VCaP (cell line): ENCODE results near the gene PSMA1.

Experiments
- H3K27ac ChIP-seq: fragments of 450-650 bp; 2 replicates; pipeline ENCODE4 v1.5.1; 2017
- TF ChIP-seq, protein P1 (sequence below): fragments of 450-650 bp; conservative IDR thresholded peaks from 2 replicates; pipeline ENCODE4 v1.5.1; 2017; ENCODE audit warnings: mild to moderate bottlenecking, moderate library complexity

Gene PSMA1

DNA sequence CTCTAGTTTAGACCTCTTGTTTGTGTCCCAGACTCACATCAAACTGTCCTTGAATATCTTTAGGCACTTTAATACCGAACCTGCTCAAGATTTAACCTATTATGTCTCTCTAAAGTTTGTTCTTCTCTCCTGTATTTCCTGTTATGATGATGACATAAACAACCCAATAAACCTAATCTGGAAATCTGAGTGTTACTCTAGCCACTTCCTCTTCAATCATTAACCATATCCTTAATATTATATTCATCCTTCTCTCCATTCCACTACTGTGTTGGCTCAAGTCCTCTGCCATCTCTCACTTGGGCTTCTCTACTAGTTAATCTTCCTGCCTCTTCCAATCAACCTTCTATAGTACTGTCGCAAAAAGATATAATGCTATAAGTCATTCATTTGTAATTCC, 56.6 kb downstream of the PSMA1 start:
- TF ChIP-seq, protein P1, sequence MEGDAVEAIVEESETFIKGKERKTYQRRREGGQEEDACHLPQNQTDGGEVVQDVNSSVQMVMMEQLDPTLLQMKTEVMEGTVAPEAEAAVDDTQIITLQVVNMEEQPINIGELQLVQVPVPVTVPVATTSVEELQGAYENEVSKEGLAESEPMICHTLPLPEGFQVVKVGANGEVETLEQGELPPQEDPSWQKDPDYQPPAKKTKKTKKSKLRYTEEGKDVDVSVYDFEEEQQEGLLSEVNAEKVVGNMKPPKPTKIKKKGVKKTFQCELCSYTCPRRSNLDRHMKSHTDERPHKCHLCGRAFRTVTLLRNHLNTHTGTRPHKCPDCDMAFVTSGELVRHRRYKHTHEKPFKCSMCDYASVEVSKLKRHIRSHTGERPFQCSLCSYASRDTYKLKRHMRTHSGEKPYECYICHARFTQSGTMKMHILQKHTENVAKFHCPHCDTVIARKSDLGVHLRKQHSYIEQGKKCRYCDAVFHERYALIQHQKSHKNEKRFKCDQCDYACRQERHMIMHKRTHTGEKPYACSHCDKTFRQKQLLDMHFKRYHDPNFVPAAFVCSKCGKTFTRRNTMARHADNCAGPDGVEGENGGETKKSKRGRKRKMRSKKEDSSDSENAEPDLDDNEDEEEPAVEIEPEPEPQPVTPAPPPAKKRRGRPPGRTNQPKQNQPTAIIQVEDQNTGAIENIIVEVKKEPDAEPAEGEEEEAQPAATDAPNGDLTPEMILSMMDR: no peak
- no peak overlapping the region for H3K27ac ChIP-seq

DNA sequence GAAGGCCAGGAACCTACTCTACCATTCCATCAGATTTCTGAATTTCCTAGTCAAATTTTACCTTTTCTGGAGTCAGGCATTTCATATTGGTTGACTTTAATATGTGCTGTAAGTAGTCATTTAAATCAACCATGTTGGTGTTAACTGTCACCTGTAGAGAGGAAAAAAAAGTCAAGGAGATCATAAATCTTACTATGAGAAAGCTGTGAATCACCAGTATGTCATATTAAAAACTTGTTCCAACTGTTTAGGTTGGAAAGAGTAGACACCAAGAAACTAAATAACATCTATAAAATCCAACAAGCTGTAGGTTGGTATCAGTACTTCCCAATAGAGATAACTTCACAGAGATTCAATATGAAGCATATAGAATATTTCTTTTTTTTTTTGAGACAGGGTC, 60.0 kb downstream of the PSMA1 start:
- TF ChIP-seq, protein P1: no peak
- H3K27ac ChIP-seq: no peak overlapping the region

DNA sequence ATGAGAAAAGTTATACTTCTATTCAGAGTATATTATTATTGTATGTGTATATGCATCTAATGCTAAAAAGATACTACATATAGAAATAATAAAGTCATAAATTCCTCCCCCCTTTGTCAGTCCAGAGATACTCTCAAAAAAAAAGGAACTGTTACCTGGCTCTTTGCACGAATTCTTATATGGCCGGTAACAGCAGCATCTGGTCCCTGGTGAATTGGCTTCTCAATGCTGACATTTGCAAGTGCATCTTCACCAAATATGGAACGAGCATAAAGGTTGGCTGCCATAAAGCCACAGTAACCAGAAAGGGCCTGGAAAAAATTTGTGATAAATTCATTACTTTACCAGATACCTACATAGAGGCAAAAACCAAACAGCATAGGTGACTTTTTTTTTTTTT, 61.8 kb downstream of the PSMA1 start:
- TF ChIP-seq, protein P1: no peak
- no peak overlapping the region for H3K27ac ChIP-seq

DNA sequence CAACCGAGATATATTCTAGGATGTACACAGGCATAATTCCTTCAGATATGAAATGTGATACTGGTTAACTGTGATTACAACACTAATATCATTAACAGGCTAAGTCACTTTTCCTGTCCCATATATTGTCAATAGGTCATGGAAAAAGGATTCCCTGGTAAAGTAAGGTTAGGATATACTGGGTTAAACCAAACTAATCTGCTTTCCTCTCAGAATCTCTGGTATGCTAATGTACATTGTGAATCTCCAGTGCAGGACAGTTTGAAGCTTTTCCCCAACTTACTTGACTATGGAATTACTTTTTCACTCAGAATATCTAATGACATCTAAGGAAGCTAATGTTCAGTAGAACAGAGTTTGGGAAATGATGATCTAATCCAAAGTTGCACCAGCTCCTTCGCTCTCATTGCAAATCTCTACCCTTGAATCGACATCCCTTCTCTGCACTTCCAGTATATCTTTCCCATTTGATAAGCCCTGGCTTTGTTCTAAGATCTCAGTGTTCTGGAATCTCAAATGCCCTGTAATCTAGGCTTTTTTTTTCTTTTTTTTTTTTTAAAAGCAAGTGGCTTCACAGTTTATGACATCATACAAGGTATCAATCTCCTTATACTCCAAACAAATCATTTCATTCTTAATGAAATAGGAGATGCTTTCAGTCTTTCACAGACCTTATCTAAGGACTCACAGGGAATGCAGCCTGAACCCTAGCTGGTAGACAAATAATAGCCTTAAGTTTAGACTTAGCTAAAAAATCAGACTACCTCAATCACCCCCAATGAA, 64.3 kb downstream of the PSMA1 start:
- peak overlapping the region; percentile 12; the same call in 1 of the 2 replicates for H3K27ac ChIP-seq
- TF ChIP-seq, protein P1: no peak
